K562 (cell line): ENCODE measurements around the gene TRUB2. TPM values are rescaled to one million over a fixed set of nuclear protein-coding genes. Genes with fewer than 3 reads are reported as not detected.

Experiments
- BRF1 ChIP-seq: IDR thresholded peaks from 3 replicates; pipeline ENCODE4 v1.6.1; 2011; ENCODE audit warnings: borderline replicate concordance, mild to moderate bottlenecking; ENCODE audit not compliant: insufficient read length; ENCODE audit errors: extremely low read depth
- CHD1 ChIP-seq: fragments of 200-600 bp; sonication (generic); IDR thresholded peaks from one replicate; pipeline ENCODE4 v1.6.1; 2012; ENCODE audit warnings: mild to moderate bottlenecking, moderate library complexity, low read length, inconsistent platforms
- HNRNPL ChIP-seq: fragments of 200-400 bp; formaldehyde crosslinking; IDR thresholded peaks from 2 replicates; pipeline ENCODE4 v1.6.1; 2017; ENCODE audit warnings: low read depth, mild to moderate bottlenecking, low read length
- NCOA2 ChIP-seq, 2 experiments: fragments of 450-650 bp; IDR thresholded peaks; 2 replicates each; pipeline ENCODE4 v1.6.1; 2018; ENCODE audit warnings: mild to moderate bottlenecking in 2 of 2, moderate library complexity in 1 of 2; ENCODE audit not compliant: partially characterized antibody in 2 of 2
- NFIX ChIP-seq: fragments of 250-450 bp; sonication (Bioruptor Pico); IDR thresholded peaks from 2 replicates; pipeline ENCODE4 v1.4.0; 2020; ENCODE audit warnings: low read depth, mild to moderate bottlenecking, moderate library complexity
- NFYB ChIP-seq: IDR thresholded peaks from 2 replicates; pipeline ENCODE4 v1.6.1; 2011; ENCODE audit warnings: mild to moderate bottlenecking, moderate library complexity; ENCODE audit not compliant: insufficient read length; ENCODE audit errors: extremely low read depth
- SOX6 ChIP-seq: fragments of 450-650 bp; IDR thresholded peaks from 2 replicates; pipeline ENCODE4 v1.6.1; 2014; ENCODE audit warnings: mild to moderate bottlenecking
- STAG1 ChIP-seq: sonication (generic); formaldehyde crosslinking; IDR thresholded peaks from 2 replicates; pipeline ENCODE4 v1.5.0; 2020; ENCODE audit warnings: missing genetic modification reagents, borderline replicate concordance
- ZNF24 ChIP-seq: fragments of 450-650 bp; IDR thresholded peaks from 2 replicates; pipeline ENCODE4 v1.6.1; 2016
- ZNF431 ChIP-seq: sonication (generic); formaldehyde crosslinking; IDR thresholded peaks from 2 replicates; pipeline ENCODE4 v1.8.0; 2022; ENCODE audit warnings: mild to moderate bottlenecking, missing genetic modification reagents
- ZNF589 ChIP-seq: fragments of 200-800 bp; sonication (Bioruptor generic); IDR thresholded peaks from 2 replicates; pipeline ENCODE4 v1.6.1; 2016; ENCODE audit warnings: low read depth, missing genetic modification characterization, missing compliant biosample characterization
- ZNF76 ChIP-seq: fragments of 250-450 bp; sonication (Bioruptor Pico); IDR thresholded peaks from 2 replicates; pipeline ENCODE4 v1.4.0; 2020; ENCODE audit warnings: mild to moderate bottlenecking, moderate library complexity, borderline replicate concordance
- polyA plus RNA-seq, 8 experiments: library from polyadenylated mRNA; depleted of rRNA in 4 of 8; stranded (reverse) in 5 of 8; unstranded in 3 of 8; fragments of >200 nt; fragmentation: Nextera tagmentation in 2 of 8; fragmentation: Illumina TruSeq in 1 of 8; extraction: Ambion mirVana in 2 of 8; extraction: Trizol in 1 of 8; gene quantifications; 2 replicates each; pipeline versions ENCODE4 v1.2.1 to v1.2.3, GENCODE V29; 2011 to 2014; ENCODE audit warnings: inconsistent platforms in 1 of 8, missing spikeins in 1 of 8
- total RNA-seq, 7 experiments: library from RNA; depleted of rRNA in 6 of 7; stranded (reverse); fragments of >200 nt in 6 of 7; fragmentation: Illumina TruSeq in 2 of 7; extraction: Trizol in 2 of 7; gene quantifications; 2 replicates each; pipeline versions ENCODE4 v1.2.1 to v1.2.3, GENCODE V29; 2011 to 2021; ENCODE audit warnings: low replicate concordance in 1 of 7
- TF ChIP-seq, protein P1 (sequence below): fragments of 450-650 bp; formaldehyde crosslinking; IDR thresholded peaks from 2 replicates; pipeline ENCODE4 v1.4.0; 2022; ENCODE audit warnings: missing genetic modification characterization
- TF ChIP-seq, protein P2 (sequence below): fragments of 250-450 bp; sonication (Bioruptor Pico); IDR thresholded peaks from 2 replicates; pipeline ENCODE4 v1.5.0; 2021
- TF ChIP-seq, protein P3 (sequence below), 2 experiments: fragments of 450-650 bp; conservative IDR thresholded peaks; 2 replicates each; pipeline ENCODE4 v1.6.1; 2017; ENCODE audit warnings: mild to moderate bottlenecking in 2 of 2, moderate library complexity in 2 of 2
- TF ChIP-seq, protein P4 (sequence below): fragments of 450-650 bp; formaldehyde crosslinking; IDR thresholded peaks from 2 replicates; pipeline ENCODE4 v1.4.0; 2020; ENCODE audit warnings: mild to moderate bottlenecking
- TF ChIP-seq, protein P5 (sequence below), 3 experiments: fragments of 200-800 bp in 1 of 3; fragments of 250-450 bp in 1 of 3; fragments of 450-650 bp in 1 of 3; sonication (Bioruptor Pico) in 1 of 3; sonication (Bioruptor generic) in 1 of 3; formaldehyde crosslinking in 1 of 3; IDR thresholded peaks; 2 replicates each; pipeline versions ENCODE4 v1.6.1 to v1.8.0; 2016 to 2022; ENCODE audit warnings: mild to moderate bottlenecking in 2 of 3, missing genetic modification characterization in 2 of 3, missing compliant biosample characterization in 1 of 3, moderate library complexity in 1 of 3

The TRUB2 gene
- total and polyA plus RNA-seq, 9 of the 15 experiments (the other 6 are each of a cell fraction or from before 2014, with no cell fraction given), result 9.3 to 110 (median 63.0) TPM

DNA sequence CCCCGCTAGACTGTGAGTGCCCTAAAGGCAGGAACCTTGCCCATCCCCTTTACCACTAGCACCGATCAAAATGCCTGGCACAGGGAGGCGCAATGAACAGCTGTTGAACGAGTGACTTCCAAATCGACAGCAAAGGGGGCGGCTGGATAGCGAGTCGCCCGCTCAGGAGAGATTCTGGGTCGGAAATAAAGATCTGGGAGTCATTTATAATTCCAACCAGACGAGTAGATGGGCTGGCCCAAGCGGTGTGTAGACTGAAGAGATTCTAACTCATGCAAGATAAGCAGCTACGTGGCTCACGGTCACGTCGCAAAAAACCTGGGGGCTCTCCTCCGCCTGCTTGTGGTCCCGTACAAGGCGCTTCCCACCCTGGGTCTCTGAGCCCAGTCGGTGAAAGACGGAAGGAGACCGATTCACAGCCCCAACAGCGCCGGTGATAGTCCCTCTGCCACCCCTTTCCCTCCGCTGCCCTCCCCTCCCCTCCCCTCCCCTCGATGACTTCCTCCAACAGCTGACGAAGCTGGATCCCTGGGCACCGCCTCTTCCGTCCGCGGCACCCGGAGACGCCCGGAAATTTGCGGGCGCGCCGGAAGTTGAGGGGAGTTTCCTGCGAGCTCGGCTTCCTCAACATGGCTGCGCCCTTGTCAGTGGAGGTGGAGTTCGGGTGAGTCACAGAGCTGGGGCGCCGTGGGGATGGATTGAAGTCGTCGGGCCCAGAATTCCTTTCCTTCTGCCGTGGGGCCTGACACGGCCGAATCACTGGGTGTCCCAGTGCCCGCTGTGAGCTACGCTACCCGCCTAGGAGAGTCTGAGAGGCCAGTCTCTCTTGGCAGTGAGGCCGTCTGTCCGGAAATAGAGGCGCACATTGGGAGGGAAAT lies 48.7 kb upstream of the TRUB2 start, which contains the start of gene URM1 (continued):
- no peak for TF ChIP-seq BRF1
- TF ChIP-seq STAG1 (CRISPR knock-in tag), result no peak
- TF ChIP-seq ZNF431, result 0 out of 2 replicates have a peak, but pooled peaks have one; percentile 21
- TF ChIP-seq, protein P1, sequence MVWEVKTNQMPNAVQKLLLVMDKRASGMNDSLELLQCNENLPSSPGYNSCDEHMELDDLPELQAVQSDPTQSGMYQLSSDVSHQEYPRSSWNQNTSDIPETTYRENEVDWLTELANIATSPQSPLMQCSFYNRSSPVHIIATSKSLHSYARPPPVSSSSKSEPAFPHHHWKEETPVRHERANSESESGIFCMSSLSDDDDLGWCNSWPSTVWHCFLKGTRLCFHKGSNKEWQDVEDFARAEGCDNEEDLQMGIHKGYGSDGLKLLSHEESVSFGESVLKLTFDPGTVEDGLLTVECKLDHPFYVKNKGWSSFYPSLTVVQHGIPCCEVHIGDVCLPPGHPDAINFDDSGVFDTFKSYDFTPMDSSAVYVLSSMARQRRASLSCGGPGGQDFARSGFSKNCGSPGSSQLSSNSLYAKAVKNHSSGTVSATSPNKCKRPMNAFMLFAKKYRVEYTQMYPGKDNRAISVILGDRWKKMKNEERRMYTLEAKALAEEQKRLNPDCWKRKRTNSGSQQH, result 0 out of 2 replicates have a peak, but pooled peaks have one; percentile 9
- TF ChIP-seq CHD1, result peak; percentile 7
- TF ChIP-seq NCOA2 (IDR thresholded peaks at IDR 0.05; ENCODE audit: partially characterized antibody in 2 of 2), result no peak
- TF ChIP-seq ZNF76, result no peak
- TF ChIP-seq, protein P2, sequence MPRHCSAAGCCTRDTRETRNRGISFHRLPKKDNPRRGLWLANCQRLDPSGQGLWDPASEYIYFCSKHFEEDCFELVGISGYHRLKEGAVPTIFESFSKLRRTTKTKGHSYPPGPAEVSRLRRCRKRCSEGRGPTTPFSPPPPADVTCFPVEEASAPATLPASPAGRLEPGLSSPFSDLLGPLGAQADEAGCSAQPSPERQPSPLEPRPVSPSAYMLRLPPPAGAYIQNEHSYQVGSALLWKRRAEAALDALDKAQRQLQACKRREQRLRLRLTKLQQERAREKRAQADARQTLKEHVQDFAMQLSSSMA (CRISPR knock-in tag), result no peak
- TF ChIP-seq ZNF589 (CRISPR knock-in tag), result no peak
- TF ChIP-seq NFIX (CRISPR knock-in tag), result no peak
- TF ChIP-seq, protein P3, sequence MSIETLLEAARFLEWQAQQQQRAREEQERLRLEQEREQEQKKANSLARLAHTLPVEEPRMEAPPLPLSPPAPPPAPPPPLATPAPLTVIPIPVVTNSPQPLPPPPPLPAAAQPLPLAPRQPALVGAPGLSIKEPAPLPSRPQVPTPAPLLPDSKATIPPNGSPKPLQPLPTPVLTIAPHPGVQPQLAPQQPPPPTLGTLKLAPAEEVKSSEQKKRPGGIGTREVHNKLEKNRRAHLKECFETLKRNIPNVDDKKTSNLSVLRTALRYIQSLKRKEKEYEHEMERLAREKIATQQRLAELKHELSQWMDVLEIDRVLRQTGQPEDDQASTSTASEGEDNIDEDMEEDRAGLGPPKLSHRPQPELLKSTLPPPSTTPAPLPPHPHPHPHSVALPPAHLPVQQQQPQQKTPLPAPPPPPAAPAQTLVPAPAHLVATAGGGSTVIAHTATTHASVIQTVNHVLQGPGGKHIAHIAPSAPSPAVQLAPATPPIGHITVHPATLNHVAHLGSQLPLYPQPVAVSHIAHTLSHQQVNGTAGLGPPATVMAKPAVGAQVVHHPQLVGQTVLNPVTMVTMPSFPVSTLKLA (conservative IDR thresholded peaks at IDR 0.05), result peak; percentile 66 to 85
- TF ChIP-seq HNRNPL, result no peak
- TF ChIP-seq SOX6, result peak; percentile 9; the same call in 1 of the 2 replicates
- no peak for TF ChIP-seq NFYB
- TF ChIP-seq, protein P4, sequence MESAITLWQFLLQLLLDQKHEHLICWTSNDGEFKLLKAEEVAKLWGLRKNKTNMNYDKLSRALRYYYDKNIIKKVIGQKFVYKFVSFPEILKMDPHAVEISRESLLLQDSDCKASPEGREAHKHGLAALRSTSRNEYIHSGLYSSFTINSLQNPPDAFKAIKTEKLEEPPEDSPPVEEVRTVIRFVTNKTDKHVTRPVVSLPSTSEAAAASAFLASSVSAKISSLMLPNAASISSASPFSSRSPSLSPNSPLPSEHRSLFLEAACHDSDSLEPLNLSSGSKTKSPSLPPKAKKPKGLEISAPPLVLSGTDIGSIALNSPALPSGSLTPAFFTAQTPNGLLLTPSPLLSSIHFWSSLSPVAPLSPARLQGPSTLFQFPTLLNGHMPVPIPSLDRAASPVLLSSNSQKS, result no peak
- TF ChIP-seq, protein P5, sequence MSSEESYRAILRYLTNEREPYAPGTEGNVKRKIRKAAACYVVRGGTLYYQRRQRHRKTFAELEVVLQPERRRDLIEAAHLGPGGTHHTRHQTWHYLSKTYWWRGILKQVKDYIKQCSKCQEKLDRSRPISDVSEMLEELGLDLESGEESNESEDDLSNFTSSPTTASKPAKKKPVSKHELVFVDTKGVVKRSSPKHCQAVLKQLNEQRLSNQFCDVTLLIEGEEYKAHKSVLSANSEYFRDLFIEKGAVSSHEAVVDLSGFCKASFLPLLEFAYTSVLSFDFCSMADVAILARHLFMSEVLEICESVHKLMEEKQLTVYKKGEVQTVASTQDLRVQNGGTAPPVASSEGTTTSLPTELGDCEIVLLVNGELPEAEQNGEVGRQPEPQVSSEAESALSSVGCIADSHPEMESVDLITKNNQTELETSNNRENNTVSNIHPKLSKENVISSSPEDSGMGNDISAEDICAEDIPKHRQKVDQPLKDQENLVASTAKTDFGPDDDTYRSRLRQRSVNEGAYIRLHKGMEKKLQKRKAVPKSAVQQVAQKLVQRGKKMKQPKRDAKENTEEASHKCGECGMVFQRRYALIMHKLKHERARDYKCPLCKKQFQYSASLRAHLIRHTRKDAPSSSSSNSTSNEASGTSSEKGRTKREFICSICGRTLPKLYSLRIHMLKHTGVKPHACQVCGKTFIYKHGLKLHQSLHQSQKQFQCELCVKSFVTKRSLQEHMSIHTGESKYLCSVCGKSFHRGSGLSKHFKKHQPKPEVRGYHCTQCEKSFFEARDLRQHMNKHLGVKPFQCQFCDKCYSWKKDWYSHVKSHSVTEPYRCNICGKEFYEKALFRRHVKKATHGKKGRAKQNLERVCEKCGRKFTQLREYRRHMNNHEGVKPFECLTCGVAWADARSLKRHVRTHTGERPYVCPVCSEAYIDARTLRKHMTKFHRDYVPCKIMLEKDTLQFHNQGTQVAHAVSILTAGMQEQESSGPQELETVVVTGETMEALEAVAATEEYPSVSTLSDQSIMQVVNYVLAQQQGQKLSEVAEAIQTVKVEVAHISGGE (CRISPR knock-in tag; IDR thresholded peaks at IDR 0.05), result peak in 2 of 3 experiments; percentile 55 to 89; a peak in 3 of 6 replicates
- TF ChIP-seq ZNF24, result no peak
